NCI-H146 (cell line): Measurements from ENCODE around the gene LAMC1.

ENCODE experiments used
- DNase-seq: peaks from one replicate; lab custom pipeline; 2025; lab: John Stamatoyannopoulos, UW

LAMC1 gene

DNA sequence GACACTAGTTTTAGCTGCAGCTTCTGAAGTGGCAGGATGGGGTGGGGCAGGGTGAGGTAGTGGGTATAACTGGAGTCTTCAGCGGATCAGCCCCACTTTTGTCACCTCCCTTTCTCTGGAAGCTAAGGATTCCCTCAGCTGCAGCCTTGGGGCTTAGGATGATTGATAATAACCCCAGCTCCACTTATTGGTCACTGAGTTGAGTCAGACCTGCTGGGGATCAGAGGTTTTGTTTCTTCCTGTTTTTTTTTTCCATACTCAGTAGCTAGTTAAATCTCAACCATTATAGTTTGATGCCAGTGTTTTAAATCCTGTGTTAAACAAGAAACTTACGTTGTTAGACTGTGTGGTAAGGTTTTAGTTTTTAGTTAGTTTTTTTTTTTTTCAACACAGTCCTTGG is 57.2 kb downstream of the LAMC1 start:
- no peak for DNase-seq

DNA sequence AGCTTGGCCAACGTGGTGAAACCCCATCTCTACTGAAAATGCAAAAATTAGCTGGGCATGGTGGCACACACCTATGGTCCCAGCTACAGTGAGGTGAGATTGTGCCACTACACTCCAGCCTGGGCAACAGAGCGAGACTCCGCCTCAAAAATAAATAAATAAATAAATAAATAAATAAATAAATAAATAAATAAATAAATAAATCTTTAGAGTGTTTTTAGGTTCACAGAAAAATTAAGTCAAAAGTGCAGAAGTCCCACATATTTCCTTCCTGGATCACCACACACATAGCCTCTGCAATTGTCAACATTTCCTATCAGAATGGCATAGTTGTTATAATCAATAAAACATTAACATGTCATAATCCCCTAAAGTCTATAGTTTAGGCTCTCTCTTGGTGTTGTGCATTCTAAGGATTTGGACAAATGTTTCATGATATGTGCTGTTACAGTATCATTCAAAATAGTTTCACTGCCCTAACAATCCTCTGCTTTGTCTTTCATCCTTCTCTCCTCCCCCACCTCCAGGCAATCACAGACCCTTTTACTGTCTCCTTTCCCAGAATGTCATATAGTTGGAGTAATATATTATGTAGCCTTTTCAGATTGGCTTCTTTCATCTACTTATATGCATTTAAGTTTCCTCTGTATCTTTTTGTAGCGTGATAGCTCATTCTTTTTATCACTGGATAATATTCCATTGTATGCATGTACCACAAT is 58.3 kb downstream of the LAMC1 start:
- DNase-seq, result no peak

DNA sequence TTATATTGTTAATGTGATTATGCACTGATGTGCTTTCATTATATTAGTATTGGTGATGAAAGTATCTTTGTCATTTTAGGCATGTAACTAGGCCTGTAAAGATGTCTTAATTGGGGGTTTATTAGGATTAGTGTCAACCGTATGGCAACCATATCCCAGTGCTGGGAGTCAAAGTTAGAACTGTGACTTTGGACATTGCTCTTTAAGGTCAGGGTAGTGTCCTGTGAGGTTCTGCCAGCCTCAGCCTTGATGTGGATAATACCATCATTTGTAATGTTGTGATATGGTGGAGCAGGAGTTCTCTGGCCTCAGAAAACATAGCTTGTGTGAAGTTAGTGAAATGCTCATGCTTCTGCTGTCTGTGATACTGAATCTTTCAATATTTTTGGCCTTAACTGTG is 59.4 kb downstream of the LAMC1 start:
- DNase-seq, result no peak

DNA sequence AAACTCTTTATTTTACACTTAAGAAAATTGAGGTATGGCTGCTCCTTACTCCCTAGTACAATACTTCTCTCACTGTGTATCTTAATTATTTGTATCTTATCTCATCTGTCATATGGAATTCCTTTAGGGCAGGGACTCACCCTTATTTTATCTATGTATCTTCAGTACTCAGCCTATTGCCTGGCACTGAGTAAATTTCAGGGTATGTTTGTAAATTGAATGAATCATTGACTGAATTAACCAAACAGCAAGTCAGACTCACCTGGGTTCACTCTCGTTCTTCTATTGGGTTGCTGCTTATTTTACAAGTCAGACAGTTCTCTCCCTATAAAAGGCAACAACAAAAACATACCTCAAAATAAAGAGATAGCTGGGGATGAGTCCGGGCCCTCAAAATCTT is 63.8 kb downstream of the LAMC1 start:
- no peak for DNase-seq

DNA sequence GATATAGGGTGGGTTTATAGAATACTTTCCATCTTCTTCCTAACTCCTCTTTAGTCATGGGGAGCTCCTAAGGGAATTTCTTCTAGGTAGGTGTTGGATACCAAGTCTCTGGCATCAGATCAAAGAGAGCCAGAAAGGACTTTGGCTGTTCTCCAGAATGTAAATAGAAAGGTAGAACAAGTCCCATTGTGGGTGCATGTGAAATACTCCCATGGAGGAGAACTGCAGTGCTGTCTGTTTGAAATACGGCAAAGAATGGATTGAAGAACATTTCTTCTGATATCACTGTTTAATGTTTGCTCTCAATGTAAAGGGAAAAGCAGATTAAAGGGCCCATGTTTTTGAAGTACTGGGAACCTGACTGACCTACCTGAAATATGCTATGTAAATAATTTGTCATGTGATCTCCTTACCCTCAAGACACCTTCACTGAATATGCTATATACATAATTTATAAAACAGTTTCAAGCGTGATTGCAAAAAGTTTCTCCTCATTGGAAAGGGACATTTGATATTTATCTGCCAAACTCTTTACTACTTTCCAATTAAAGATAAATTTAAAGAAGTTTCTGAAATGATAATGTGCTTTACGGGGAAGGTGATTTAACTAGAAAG is 65.9 kb downstream of the LAMC1 start:
- DNase-seq, result peak; percentile 3

DNA sequence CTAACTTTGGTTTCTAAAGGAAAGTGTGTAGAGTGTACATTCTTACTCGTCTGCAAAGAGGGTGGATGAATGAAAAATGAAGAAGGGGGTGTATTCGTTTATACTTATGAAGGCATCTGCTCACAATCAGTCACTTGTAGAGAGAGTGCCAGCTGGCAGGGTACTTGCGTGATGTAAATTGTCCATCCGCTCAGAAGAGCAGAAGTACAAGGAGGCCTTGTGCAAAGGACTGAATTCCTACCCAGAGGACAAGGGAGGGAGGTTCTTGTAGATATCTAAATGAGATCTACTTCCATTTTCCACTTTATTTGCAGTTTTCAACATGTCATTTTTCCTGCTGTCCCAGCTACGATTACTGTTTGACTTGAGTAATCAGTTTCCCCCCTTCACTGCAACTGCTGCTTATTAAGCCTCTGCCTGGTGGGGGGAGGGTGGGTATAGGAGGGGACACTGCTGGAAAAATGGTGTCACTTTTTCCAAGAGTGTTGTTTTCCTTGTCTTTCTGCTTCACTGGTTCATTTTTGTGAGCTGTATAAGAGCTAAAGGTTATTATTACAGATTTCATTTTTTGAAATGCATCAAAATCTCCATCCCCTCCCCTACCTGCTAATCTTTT is 67.3 kb downstream of the LAMC1 start:
- DNase-seq, result no peak

DNA sequence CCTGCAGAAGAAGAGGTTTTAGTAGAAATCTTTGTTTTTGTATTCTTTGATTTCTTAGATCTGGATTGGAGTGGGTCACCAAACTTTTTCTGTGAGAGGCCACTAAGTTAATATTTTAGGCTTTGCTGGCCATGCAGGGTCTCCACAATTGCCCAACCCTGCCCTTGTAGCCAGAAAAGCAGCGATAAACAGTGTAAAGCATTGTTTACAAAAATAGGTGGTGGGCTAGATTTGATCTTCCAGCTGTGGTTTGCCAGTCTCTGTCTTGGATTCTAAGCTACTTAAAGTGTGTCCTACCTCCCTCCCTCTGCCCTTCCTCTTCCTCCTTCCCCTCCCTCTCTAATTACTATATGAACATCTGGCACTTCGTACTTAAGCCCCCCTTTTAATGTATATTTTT is 68.0 kb downstream of the LAMC1 start:
- no peak for DNase-seq

DNA sequence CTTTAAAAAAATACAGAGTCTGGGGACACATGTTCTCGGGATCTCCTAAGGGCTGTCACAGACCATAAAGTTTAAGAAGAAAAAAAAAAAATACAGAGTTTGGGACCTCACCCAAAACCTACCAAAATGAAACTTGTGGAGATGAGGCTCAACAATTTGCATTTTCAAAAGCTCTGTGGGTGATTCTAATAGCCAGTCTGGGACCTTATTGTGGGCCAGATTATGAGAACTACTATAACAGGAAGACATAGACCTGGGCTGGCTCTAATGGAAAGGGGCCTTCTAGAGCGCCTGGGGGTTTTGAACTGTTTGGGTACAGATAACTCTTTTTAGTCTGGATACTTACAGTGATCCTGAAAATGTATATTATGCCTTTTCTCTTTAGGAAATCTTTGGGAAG is 69.1 kb downstream of the LAMC1 start:
- no peak for DNase-seq

DNA sequence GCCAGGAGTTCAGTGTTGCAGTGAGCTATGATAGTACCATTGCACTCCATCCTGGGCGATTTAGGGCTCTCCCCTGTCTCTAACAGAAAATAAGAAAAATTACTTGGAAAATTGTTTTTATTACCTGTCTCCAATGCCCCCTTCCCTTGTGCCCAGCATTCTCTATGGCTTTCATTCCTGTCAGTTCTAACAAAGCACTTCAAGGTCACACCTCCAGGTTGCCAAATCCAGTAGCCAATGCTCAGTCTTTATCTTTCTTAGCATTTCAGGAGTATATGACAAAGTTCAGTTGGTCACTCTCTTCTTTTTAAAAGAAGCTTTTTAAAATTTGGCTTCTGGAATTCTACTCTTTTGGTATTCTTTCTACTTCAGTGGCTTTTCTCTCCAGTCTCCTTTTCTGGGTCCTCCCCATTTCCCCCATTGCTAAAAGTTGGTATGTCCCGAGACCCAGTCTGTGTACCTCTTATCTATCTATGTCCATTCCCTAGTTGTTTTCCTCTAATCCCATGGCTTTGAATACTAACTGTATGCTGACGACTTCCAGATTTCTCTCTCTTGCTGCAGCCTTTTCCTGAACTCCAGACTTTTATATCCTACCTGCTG is 69.9 kb downstream of the LAMC1 start:
- DNase-seq, result no peak

DNA sequence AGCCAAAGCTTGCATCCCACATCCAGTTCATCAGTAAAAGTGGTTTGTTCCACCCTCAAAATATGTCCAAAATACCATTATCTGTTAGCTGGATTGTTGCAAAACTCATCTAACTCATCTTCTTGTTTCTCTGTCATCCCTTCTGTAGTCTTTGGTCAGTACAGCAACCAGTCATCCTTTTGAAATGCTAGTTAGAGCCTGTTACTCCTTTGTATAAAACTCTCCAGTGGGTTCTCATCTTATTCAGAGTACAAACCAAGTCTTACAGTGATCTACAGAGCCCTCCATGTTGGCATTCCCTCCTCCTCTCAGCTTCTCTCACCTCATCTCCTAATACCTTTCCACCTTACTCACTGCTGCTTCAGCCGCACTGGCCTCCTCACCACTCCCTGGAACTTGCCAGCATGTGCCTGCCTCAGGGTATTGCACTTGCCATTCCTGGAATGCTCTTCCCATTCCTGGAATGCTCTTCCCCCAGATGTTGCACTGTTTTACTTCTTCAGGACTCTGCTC is 70.6 kb downstream of the LAMC1 start:
- DNase-seq, result no peak

DNA sequence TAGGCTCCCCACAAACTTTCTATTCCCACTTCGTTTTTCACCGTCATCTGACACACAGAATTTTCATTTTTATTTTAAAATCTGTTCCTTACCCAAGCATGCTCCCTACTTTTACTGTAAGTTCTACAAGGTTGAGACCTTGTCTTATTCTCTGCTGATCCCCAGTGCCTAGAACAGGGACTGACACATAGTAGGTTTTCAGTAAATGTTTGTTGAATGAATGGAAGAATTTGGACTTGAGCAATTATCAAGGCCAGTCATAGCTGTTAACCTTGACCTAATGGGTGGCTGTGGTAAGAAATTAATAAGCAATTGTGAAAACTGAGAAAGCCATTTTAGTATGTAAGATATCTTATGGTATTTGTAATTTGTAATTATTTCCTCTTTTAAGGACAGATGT is 71.1 kb downstream of the LAMC1 start:
- DNase-seq, result no peak

DNA sequence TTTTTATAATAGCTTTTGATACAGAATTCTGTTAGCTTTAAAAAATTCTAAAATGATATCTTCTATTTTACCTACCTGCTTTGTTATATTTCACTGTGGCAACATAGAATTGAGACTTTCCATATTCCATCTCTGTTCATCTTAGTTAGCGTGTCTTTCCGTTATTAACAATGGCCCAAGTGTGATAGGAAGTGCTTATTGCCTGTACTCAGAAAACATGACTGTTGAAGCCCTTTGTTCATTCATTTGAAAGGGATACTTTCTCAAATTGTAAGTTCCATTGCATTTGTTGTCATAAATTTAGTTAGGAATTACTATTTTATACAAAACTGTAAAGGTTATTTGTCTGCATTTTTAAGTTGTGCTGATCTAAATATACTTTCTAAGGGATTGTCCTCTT is 73.1 kb downstream of the LAMC1 start:
- DNase-seq, result no peak

DNA sequence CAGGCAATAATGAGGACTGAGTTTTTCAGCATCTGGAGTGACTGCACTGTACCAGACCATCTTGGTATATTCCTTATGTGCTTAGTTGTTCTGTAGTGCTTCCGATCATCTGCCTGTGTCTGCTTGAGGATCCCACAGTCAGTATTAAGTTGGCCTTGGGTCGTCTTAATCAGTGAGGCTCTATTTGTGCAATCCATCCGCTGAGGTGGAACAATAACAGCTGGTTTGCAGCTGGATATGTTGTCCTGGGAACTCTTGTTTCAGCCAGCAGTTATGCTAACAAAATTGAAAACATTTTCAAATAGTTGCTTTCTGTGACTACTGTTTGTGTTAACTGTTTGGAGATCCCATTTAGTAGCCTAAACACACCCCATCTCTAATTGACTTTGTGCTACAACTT is 73.7 kb downstream of the LAMC1 start:
- no peak for DNase-seq

DNA sequence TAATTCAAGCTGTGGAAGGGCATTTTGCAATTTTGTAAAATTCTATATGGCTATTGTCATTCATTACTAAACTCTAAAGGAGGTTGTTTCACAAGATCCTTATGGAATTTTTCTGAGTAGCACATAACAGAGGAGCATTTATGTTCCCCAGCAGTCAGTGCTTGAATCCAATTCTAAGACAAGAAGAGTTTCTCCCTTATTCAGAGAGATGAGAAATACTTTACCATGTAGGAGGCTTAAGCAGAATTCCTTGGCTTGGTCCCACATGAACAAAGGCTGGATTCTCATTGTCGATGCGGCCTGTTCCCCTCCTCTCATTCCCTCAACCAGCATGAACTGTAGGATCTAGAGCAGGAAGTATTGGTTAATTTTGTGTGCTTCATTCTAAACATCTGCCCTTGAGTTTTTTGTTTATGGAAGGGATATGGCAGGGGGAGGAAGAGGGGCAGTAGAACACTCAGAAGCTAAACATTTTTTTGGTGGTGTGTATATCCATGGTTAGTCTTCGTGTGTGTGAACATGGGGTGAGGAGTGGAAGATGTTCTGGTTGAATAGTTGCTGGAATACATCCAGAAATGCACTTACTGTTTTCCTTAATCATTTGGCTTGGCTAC is 74.3 kb downstream of the LAMC1 start:
- no peak for DNase-seq

DNA sequence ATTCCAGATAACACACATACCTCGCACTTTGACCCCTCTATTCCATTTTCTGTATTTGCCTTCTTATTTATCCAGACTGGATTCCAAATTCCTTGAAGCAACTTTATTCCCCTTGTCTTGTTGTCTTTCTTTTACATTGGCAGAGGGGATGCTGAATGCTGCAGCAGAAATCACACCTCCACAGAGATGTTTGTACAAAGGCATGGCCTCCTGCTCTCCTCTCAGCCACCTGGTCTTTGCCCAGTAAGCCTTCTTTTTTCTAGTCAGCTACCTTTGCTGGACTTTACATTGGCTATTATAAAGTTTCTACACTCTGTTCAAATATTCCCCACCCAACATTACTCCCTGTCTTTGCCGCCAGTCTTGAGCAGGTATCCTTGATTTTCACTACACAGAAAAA is 75.1 kb downstream of the LAMC1 start:
- no peak for DNase-seq

DNA sequence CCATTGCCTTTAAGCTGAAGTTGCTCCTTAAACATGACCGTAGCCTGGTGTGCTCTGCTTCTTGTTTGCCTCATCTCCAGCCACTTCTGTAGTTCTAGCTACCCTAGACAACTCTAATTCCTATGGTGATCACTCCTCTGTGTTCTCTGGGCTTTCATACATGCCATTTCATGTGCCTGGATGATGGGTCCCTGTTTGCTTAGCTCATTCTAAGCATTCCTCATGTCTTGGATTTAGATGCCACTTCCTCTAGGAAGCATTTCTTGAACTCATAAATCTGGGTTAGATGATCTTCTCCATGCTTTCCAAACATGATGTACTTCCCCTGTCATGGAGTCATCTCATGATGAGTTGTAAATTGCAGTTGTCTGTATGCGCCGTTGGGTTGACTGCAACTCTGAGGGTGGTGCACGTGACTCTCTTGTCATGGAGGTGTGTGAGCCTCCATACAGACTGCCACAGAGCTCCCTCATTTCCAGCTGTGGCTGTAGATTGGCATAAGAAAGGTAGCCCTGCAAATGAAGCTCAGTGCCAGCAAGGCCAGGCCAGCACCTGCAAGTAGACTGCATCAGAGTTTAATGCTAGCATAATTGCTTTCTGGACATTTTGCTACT is 77.2 kb downstream of the LAMC1 start:
- DNase-seq, result no peak

DNA sequence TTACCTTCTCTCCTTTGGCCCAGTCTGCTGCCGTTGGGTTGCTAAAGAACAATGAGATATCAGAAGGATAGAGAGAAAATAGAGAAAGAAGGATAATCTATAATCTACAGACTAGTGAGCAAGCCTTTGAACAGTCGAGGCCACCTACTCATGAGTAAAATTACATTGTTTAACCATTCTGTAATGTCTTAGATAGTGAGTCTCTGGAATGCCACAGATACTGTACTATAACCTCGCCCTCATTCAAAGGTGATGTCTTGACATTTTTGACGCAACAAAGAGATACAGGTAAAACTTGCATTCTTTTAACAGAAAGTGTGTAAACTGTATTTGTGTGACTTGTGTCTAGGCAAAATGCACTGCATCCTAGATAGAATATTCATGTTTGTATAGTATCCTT is 77.9 kb downstream of the LAMC1 start:
- DNase-seq, result no peak

DNA sequence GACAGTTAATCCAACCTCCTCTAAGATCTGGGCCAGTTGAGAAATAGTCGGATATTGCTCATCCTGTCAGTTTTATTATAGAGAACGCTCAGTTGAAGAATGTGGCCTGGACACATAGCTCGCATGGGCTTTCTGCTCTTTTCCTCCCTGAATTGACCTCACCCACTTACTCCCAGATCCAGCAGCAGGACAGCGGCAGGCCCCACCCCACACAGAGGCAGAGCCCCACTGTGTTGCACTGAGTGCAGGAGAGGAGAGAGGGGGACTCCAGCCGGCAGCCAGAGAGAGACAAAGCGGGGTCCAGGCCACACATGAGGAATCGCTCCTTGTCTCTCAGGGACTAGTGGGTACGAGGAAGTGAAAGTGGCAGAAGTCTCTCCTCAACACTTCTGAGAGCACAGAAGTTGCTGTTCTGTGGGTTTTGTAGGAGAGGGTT is 78.6 kb downstream of the LAMC1 start:
- DNase-seq, result no peak

DNA sequence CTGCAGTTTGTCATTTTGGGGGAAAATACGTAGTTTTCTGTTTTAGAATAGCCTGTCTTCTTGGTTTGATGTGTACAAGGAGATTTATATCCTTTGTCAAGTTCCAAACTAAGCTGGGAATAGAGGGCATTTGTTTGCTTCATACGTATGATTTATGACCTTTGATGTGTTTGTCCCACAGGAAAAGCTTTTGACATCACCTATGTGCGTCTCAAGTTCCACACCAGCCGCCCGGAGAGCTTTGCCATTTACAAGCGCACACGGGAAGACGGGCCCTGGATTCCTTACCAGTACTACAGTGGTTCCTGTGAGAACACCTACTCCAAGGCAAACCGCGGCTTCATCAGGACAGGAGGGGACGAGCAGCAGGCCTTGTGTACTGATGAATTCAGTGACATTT is 79.9 kb downstream of the LAMC1 start:
- no peak for DNase-seq

DNA sequence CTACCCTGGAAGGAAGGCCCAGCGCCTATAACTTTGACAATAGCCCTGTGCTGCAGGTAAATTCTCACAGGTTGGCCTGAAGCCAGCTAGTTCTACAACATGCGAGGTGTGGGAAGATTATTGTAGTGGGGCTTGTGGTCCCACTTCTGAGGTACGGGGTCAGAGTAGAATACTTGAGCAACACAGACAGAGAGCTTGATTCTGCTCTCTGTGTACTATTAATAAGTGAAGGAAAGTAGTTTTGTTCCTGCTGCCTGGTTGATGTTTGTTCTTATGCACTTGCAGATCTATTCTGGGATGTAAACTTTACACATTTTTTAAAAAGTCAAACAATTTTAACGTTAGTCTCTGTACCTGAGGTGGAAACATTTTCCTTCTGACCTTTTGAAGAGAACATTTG is 80.4 kb downstream of the LAMC1 start:
- DNase-seq, result no peak

DNA sequence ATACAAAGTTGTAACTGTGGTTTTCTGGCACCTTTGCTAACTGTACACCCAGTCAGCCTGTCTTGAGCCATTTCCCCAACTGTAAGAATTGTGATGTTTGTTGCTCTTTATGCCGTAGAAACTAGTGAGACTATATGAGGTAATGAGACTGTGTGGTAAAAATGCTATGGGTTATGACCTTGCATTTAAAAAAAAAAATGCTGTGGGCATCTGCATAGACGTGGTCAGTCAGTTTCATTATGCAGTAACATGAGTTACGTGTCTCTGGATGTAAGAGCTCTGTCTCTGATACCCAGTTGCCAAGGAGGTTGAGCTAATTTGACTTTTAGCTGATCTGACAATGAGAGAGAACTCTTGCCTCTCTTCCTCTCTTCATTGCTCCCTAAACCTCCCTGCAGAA is 82.2 kb downstream of the LAMC1 start:
- no peak for DNase-seq

DNA sequence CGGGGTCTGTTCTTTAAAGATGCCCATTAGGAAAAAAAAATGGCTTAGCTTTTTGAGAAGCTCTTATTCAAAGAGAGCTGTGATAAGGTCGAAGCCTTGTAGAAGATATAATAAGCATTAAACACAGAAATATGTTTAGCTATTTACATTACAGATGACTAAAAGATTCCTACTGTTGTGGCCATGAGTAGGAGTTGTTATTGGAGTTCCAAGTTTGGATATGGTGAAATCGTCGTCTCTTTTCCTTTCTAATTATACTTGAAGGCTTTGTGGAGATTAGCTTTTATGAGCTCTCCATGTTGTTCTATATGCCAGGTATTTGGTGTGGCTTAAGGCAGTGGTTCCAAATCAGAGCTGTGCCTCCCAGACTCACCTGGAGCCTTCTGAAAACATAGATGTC is 82.9 kb downstream of the LAMC1 start:
- no peak for DNase-seq
